ENCODE data around the gene EIF2B2.

- no peak for TF ChIP-seq CCAR2 (IDR thresholded peaks at IDR 0.05; ENCODE audit: low read depth, low read length)
- no peak for TF ChIP-seq ATF3 (IDR thresholded peaks at IDR 0.05)
- no peak for TF ChIP-seq ATF3 (CRISPR knock-in tag; conservative IDR thresholded peaks at IDR 0.05)
- no peak for TF ChIP-seq ZNF121 (CRISPR knock-in tag; conservative IDR thresholded peaks at IDR 0.05)
- TF ChIP-seq CTCF (IDR thresholded peaks at IDR 0.05 in 2 of 3, conservative IDR thresholded peaks at IDR 0.05 in 1 of 3; ENCODE audit: insufficient read depth in 2 of 3, low read depth in 1 of 3, low read length in 3 of 3) = no peak
- no peak for TF ChIP-seq SIN3A (IDR thresholded peaks at IDR 0.05; ENCODE audit: borderline replicate concordance in 2 of 2, control insufficient read depth in 1 of 2, low read depth in 2 of 2, low read length in 2 of 2)
- TF ChIP-seq USF1 (CRISPR knock-in tag; IDR thresholded peaks at IDR 0.05) = no peak
- TF ChIP-seq POLR2A (conservative IDR thresholded peaks at IDR 0.05) = no peak
- no peak for TF ChIP-seq FOS (IDR thresholded peaks at IDR 0.05; ENCODE audit: extremely low read depth, insufficient read length)
- no peak for TF ChIP-seq ZNF707 (CRISPR knock-in tag; conservative IDR thresholded peaks at IDR 0.05)
- TF ChIP-seq NFYB (IDR thresholded peaks at IDR 0.05; ENCODE audit: extremely low read depth, insufficient read length) = no peak
- TF ChIP-seq JUN (IDR thresholded peaks at IDR 0.05; ENCODE audit: borderline replicate concordance, low read depth, low read length) = no peak
- no peak for TF ChIP-seq JUN (CRISPR knock-in tag; IDR thresholded peaks at IDR 0.05; ENCODE audit: borderline replicate concordance)
Measured at GRCh38 chr14:74968811-74969210, 33.9 kb upstream of the EIF2B2 start.
